GM12878 (cell line): Measurements from ENCODE around the gene SLC2A2. TPM values are rescaled to one million over a fixed set of nuclear protein-coding genes. Genes with fewer than 3 reads are reported as not detected.

Source experiments
- ATAC-seq: fragments of 200-7000 bp; cut with Tn5 transposase; 3 replicates; pipeline ENCODE4 v1.9.1; 2020; ENCODE audit warnings: mild to moderate bottlenecking, moderate library complexity
- BruUV-seq: library from RNA; stranded (reverse); fragments of 400-500 nt; replicated peaks from 2 replicates; lab custom pipeline; 2021; lab: Mats Ljungman, UMichigan
- CTCF ChIA-PET: fragments of 300-600 bp; sonication (Branson Sonifier 250); formaldehyde crosslinking; extraction: SDS; loops from one replicate; lab custom pipeline; 2021; ENCODE audit warnings: inconsistent platforms; lab: Yijun Ruan, JAX
- POLR2A ChIA-PET: fragments of 350-600 bp; formaldehyde crosslinking; extraction: SDS; loops from one replicate; lab custom pipeline; 2021; ENCODE audit warnings: inconsistent platforms; lab: Charles Lee
- RAD21 ChIA-PET: fragments of 300-600 bp; sonication (Branson Sonifier 250); formaldehyde crosslinking; loops from one replicate; lab custom pipeline; 2023; ENCODE audit warnings: antibody characterized with exemption; ENCODE audit not compliant: unreplicated experiment; lab: Charles Lee
- SMC1A ChIA-PET: fragments of 300-600 bp; sonication (Branson Sonifier 250); formaldehyde crosslinking; loops from one replicate; lab custom pipeline; 2023; ENCODE audit not compliant: unreplicated experiment, uncharacterized antibody; lab: Charles Lee
- DNase-seq: peaks from one replicate; pipeline ENCODE4 v3.0.0-alpha.2; 2011; ENCODE audit warnings: low read depth, low spot score
- FAIRE-seq: peaks from 3 replicates; lab custom pipeline; 2011; peaks lifted over from hg19 to GRCh38; lab: Jason Lieb, UNC
- H2AFZ ChIP-seq: 2 replicates; pipeline ENCODE4 v1.6.0; 2011; ENCODE audit warnings: low read depth, low read length, control low read depth; ENCODE audit not compliant: control insufficient read depth
- H3K27ac ChIP-seq: 2 replicates; pipeline ENCODE4 v1.5.1; 2011; ENCODE audit warnings: control low read depth; ENCODE audit not compliant: control insufficient read depth, insufficient read depth
- H3K27me3 ChIP-seq, 2 experiments: replicated peaks in 1 of 2; 2 replicates each; pipeline versions ENCODE4 v1.6.0 to v1.6.1; 2011; ENCODE audit warnings: low read length in 1 of 2; ENCODE audit not compliant: control insufficient read depth in 2 of 2, insufficient read depth in 2 of 2
- H3K36me3 ChIP-seq, 2 experiments: 2 replicates each; pipeline ENCODE4 v1.5.1; 2011; ENCODE audit warnings: low read length in 1 of 2; ENCODE audit not compliant: control insufficient read depth in 2 of 2, insufficient read depth in 2 of 2
- H3K4me1 ChIP-seq: 2 replicates; pipeline ENCODE4 v1.6.1; 2011; ENCODE audit warnings: mild to moderate bottlenecking, low read length, moderate library complexity, mixed read lengths; ENCODE audit not compliant: control insufficient read depth, insufficient read depth
- H3K4me2 ChIP-seq: 2 replicates; pipeline ENCODE4 v1.6.0; 2011; ENCODE audit warnings: control low read depth; ENCODE audit not compliant: control insufficient read depth, insufficient read depth
- H3K4me3 ChIP-seq: fragments of 200-600 bp; sonication (generic); 2 replicates; pipeline ENCODE4 v1.5.1; 2016
- H3K79me2 ChIP-seq: 2 replicates; pipeline ENCODE4 v1.6.0; 2011; ENCODE audit warnings: low read length; ENCODE audit not compliant: control insufficient read depth, insufficient read depth
- H3K9ac ChIP-seq: 2 replicates; pipeline ENCODE4 v1.8.0; 2011; ENCODE audit warnings: low read length, control low read depth, mixed read lengths; ENCODE audit not compliant: control insufficient read depth, insufficient read depth
- H3K9me3 ChIP-seq: replicated peaks from 3 replicates; pipeline ENCODE4 v1.5.1; 2011; ENCODE audit warnings: mild to moderate bottlenecking, low read length; ENCODE audit not compliant: control insufficient read depth, insufficient read depth
- H4K20me1 ChIP-seq: 2 replicates; pipeline ENCODE4 v1.6.0; 2011; ENCODE audit not compliant: control insufficient read depth, insufficient read depth
- BMI1 ChIP-seq: fragments of 450-650 bp; IDR thresholded peaks from 2 replicates; pipeline ENCODE4 v1.6.1; 2016; ENCODE audit warnings: mild to moderate bottlenecking, moderate library complexity, borderline replicate concordance
- CHD1 ChIP-seq: IDR thresholded peaks from 2 replicates; pipeline ENCODE4 v1.6.1; 2012; ENCODE audit warnings: low read depth, low read length, improper control_type of control experiment
- EGR1 ChIP-seq, 2 experiments: IDR thresholded peaks; 1 replicate in 1 of 2; 2 replicates in 1 of 2; pipeline ENCODE4 v1.6.1; 2011 to 2012; ENCODE audit warnings: low read depth in 2 of 2, low read length in 2 of 2, borderline replicate concordance in 1 of 2, mild to moderate bottlenecking in 1 of 2, moderate library complexity in 1 of 2
- FOS ChIP-seq: IDR thresholded peaks from 3 replicates; pipeline ENCODE4 v1.6.1; 2011; ENCODE audit warnings: borderline replicate concordance; ENCODE audit not compliant: insufficient read length; ENCODE audit errors: extremely low read depth
- HCFC1 ChIP-seq: fragments of 150-350 bp; IDR thresholded peaks from 2 replicates; pipeline ENCODE4 v1.6.1; 2014; ENCODE audit warnings: low read length
- LARP7 ChIP-seq: fragments of 450-650 bp; IDR thresholded peaks from 2 replicates; pipeline ENCODE4 v1.6.1; 2017; ENCODE audit warnings: mild to moderate bottlenecking
- MTA3 ChIP-seq: IDR thresholded peaks from 2 replicates; pipeline ENCODE4 v1.6.1; 2012; ENCODE audit warnings: low read length, inconsistent platforms, borderline replicate concordance
- NFXL1 ChIP-seq: fragments of 450-650 bp; IDR thresholded peaks from 2 replicates; pipeline ENCODE4 v1.6.1; 2017; ENCODE audit warnings: antibody characterized with exemption, mild to moderate bottlenecking, borderline replicate concordance
- PAX8 ChIP-seq: fragments of 450-650 bp; IDR thresholded peaks from 2 replicates; pipeline ENCODE4 v1.6.1; 2017; ENCODE audit warnings: mild to moderate bottlenecking, moderate library complexity
- RBBP5 ChIP-seq: fragments of 200-600 bp; sonication (generic); conservative IDR thresholded peaks from 2 replicates; pipeline ENCODE4 v1.6.1; 2016
- SP1 ChIP-seq: IDR thresholded peaks from one replicate; pipeline ENCODE4 v1.6.1; 2011; ENCODE audit warnings: low read depth, low read length
- TARDBP ChIP-seq: IDR thresholded peaks from 2 replicates; pipeline ENCODE4 v1.6.1; 2016; ENCODE audit warnings: borderline replicate concordance
- WGBS: methylation state at CpG from one replicate; pipeline ENCODE4 v1.1.6; 2016; ENCODE audit warnings: low lambda C conversion rate; ENCODE audit not compliant: insufficient replicate concordance, insufficient coverage; ENCODE audit errors: missing lambda C conversion rate; 5-methylcytosine and 5-hydroxymethylcytosine counted together
- in situ Hi-C: fragments of 300-500 bp; cut with MboI; formaldehyde crosslinking; loops from 9 replicates; pipeline ENCODE4 v1.14.3; 2018; ENCODE audit warnings: mixed read lengths
- intact Hi-C: fragments of 100-400 bp; cut with micrococcal nuclease; formaldehyde crosslinking; loops from one replicate; pipeline ENCODE4 v1.14.2; 2022; ENCODE audit not compliant: unreplicated experiment
- polyA plus RNA-seq, 11 experiments: library from polyadenylated mRNA; depleted of rRNA in 4 of 11; unstranded in 6 of 11; stranded (reverse) in 5 of 11; fragments of >200 nt; fragmentation: Nextera tagmentation in 4 of 11; fragmentation: Illumina TruSeq in 1 of 11; extraction: Ambion mirVana in 4 of 11; extraction: Trizol in 1 of 11; gene quantifications; 1 replicate in 1 of 11; 2 replicates in 10 of 11; pipeline versions ENCODE4 v1.2.1 to v1.2.3, GENCODE V29; 2011 to 2016; ENCODE audit warnings: inconsistent platforms in 2 of 11, missing spikeins in 2 of 11, low read depth in 1 of 11
- total RNA-seq, 4 experiments: library from RNA; depleted of rRNA in 3 of 4; stranded (reverse); fragments of >200 nt in 3 of 4; fragmentation: Illumina TruSeq in 1 of 4; extraction: Trizol in 1 of 4; gene quantifications; 2 replicates each; pipeline versions ENCODE4 v1.2.1 to v1.2.3, GENCODE V29; 2013 to 2021
- TF ChIP-seq, protein P1 (sequence below): fragments of 450-650 bp; IDR thresholded peaks from 2 replicates; pipeline ENCODE4 v1.6.1; 2018; ENCODE audit warnings: mild to moderate bottlenecking, low read depth, moderate library complexity; ENCODE audit not compliant: partially characterized antibody
- TF ChIP-seq, protein P2 (sequence below), 3 experiments: IDR thresholded peaks in 2 of 3; conservative IDR thresholded peaks in 1 of 3; 2 replicates each; pipeline ENCODE4 v1.5.1; 2011; ENCODE audit warnings: low read depth in 3 of 3, low read length in 3 of 3, mild to moderate bottlenecking in 3 of 3, control low read depth in 2 of 3, moderate library complexity in 2 of 3, inconsistent platforms in 1 of 3, mixed read lengths in 1 of 3; ENCODE audit not compliant: control insufficient read depth in 2 of 3, insufficient read depth in 1 of 3; ENCODE audit errors: extremely low read depth in 1 of 3
- TF ChIP-seq, protein P3 (sequence below): fragments of 450-650 bp; IDR thresholded peaks from 2 replicates; pipeline ENCODE4 v1.6.1; 2018; ENCODE audit warnings: borderline replicate concordance, mild to moderate bottlenecking; ENCODE audit not compliant: partially characterized antibody
- TF ChIP-seq, protein P4 (sequence below): fragments of 150-350 bp; IDR thresholded peaks from 2 replicates; pipeline ENCODE4 v1.6.1; 2014; ENCODE audit warnings: mild to moderate bottlenecking, low read depth, low read length

The SLC2A2 gene
- total and polyA plus RNA-seq, 10 of the 15 experiments (the other 5 are each of a cell fraction or from before 2014, with no cell fraction given), result 0.04 to 0.10 (median 0.04) TPM; not detected in 7

DNA sequence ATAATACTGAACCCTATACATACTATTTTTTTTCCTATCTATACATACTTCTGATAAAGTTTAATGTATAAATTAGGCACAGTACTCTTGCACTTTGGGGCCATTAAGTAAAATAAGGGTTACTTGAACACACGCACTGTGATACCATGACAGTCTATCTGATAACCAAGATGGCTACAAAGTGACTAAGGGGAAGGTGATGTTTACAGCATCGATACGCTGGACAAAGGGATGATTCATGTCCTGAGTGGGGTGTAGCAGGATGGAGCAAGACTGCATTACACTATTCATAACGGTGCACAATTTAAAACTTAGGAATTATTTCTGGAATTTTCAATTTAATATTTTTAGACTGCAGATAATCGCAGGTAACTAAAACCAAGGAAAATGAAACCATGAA, 30.0 kb upstream of the SLC2A2 start:
- DNase-seq (no peak), FAIRE-seq (no peak), ATAC-seq (no peak)
- in situ Hi-C loops, result no loop called here
- Histone ChIP-seq H3K27me3 (no peaks in the 10 kb centered on the region), H3K79me2 (no peaks in the 10 kb centered on the region), H3K4me3 (no peak overlapping the region), H4K20me1 (no peaks in the 10 kb centered on the region), H3K9me3 (no peaks in the 10 kb centered on the region), H3K27ac (no peak overlapping the region), H3K4me1 (no peaks in the 10 kb centered on the region), H3K9ac (no peak overlapping the region), H2AFZ (no peak overlapping the region), H3K36me3 (no peaks in the 10 kb centered on the region), H3K4me2 (no peak overlapping the region)
- intact Hi-C loops, result no loop called here
- whole genome bisulfite sequencing, result 98% methylated on average over 5 of the region's 5 CpGs
- SMC1A ChIA-PET, result no interaction called here
- BruUV-seq, result no TSS peak
- CTCF ChIA-PET, result no interaction called here
- POLR2A ChIA-PET, result no interaction called here
- RAD21 ChIA-PET, result no interaction called here
- TF ChIP-seq, protein P1, sequence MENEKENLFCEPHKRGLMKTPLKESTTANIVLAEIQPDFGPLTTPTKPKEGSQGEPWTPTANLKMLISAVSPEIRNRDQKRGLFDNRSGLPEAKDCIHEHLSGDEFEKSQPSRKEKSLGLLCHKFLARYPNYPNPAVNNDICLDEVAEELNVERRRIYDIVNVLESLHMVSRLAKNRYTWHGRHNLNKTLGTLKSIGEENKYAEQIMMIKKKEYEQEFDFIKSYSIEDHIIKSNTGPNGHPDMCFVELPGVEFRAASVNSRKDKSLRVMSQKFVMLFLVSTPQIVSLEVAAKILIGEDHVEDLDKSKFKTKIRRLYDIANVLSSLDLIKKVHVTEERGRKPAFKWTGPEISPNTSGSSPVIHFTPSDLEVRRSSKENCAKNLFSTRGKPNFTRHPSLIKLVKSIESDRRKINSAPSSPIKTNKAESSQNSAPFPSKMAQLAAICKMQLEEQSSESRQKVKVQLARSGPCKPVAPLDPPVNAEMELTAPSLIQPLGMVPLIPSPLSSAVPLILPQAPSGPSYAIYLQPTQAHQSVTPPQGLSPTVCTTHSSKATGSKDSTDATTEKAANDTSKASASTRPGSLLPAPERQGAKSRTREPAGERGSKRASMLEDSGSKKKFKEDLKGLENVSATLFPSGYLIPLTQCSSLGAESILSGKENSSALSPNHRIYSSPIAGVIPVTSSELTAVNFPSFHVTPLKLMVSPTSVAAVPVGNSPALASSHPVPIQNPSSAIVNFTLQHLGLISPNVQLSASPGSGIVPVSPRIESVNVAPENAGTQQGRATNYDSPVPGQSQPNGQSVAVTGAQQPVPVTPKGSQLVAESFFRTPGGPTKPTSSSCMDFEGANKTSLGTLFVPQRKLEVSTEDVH, result no peak
- TF ChIP-seq LARP7, result no peak
- no peak for TF ChIP-seq FOS
- no peak for TF ChIP-seq CHD1
- no peak for TF ChIP-seq SP1
- TF ChIP-seq, protein P2, sequence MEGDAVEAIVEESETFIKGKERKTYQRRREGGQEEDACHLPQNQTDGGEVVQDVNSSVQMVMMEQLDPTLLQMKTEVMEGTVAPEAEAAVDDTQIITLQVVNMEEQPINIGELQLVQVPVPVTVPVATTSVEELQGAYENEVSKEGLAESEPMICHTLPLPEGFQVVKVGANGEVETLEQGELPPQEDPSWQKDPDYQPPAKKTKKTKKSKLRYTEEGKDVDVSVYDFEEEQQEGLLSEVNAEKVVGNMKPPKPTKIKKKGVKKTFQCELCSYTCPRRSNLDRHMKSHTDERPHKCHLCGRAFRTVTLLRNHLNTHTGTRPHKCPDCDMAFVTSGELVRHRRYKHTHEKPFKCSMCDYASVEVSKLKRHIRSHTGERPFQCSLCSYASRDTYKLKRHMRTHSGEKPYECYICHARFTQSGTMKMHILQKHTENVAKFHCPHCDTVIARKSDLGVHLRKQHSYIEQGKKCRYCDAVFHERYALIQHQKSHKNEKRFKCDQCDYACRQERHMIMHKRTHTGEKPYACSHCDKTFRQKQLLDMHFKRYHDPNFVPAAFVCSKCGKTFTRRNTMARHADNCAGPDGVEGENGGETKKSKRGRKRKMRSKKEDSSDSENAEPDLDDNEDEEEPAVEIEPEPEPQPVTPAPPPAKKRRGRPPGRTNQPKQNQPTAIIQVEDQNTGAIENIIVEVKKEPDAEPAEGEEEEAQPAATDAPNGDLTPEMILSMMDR (IDR thresholded peaks at IDR 0.05 in 2 of 3, conservative IDR thresholded peaks at IDR 0.05 in 1 of 3; ENCODE audit: control insufficient read depth in 2 of 3, extremely low read depth in 1 of 3, insufficient read depth in 1 of 3, low read depth in 3 of 3, low read length in 3 of 3), result no peak
- TF ChIP-seq, protein P3, sequence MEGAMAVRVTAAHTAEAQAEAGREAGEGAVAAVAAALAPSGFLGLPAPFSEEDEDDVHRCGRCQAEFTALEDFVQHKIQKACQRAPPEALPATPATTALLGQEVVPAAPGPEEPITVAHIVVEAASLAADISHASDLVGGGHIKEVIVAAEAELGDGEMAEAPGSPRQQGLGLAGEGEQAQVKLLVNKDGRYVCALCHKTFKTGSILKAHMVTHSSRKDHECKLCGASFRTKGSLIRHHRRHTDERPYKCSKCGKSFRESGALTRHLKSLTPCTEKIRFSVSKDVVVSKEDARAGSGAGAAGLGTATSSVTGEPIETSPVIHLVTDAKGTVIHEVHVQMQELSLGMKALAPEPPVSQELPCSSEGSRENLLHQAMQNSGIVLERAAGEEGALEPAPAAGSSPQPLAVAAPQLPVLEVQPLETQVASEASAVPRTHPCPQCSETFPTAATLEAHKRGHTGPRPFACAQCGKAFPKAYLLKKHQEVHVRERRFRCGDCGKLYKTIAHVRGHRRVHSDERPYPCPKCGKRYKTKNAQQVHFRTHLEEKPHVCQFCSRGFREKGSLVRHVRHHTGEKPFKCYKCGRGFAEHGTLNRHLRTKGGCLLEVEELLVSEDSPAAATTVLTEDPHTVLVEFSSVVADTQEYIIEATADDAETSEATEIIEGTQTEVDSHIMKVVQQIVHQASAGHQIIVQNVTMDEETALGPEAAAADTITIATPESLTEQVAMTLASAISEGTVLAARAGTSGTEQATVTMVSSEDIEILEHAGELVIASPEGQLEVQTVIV, result no peak
- no peak for TF ChIP-seq RBBP5
- TF ChIP-seq HCFC1, result no peak
- no peak for TF ChIP-seq TARDBP
- no peak for TF ChIP-seq PAX8
- no peak for TF ChIP-seq MTA3
- no peak for TF ChIP-seq NFXL1
- no peak for TF ChIP-seq BMI1
- no peak for TF ChIP-seq EGR1 (IDR thresholded peaks at IDR 0.05; ENCODE audit: borderline replicate concordance in 1 of 2, low read depth in 2 of 2, low read length in 2 of 2)
- TF ChIP-seq, protein P4, sequence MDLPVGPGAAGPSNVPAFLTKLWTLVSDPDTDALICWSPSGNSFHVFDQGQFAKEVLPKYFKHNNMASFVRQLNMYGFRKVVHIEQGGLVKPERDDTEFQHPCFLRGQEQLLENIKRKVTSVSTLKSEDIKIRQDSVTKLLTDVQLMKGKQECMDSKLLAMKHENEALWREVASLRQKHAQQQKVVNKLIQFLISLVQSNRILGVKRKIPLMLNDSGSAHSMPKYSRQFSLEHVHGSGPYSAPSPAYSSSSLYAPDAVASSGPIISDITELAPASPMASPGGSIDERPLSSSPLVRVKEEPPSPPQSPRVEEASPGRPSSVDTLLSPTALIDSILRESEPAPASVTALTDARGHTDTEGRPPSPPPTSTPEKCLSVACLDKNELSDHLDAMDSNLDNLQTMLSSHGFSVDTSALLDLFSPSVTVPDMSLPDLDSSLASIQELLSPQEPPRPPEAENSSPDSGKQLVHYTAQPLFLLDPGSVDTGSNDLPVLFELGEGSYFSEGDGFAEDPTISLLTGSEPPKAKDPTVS, result no peak
